ENCODE results near the gene INIP. TPM values are rescaled to one million over a fixed set of nuclear protein-coding genes. Genes with fewer than 3 reads are reported as not detected.

Gene INIP
- total and polyA plus RNA-seq, 2 experiments from 2014 or later, result 18.5 to 33.4 TPM

DNA sequence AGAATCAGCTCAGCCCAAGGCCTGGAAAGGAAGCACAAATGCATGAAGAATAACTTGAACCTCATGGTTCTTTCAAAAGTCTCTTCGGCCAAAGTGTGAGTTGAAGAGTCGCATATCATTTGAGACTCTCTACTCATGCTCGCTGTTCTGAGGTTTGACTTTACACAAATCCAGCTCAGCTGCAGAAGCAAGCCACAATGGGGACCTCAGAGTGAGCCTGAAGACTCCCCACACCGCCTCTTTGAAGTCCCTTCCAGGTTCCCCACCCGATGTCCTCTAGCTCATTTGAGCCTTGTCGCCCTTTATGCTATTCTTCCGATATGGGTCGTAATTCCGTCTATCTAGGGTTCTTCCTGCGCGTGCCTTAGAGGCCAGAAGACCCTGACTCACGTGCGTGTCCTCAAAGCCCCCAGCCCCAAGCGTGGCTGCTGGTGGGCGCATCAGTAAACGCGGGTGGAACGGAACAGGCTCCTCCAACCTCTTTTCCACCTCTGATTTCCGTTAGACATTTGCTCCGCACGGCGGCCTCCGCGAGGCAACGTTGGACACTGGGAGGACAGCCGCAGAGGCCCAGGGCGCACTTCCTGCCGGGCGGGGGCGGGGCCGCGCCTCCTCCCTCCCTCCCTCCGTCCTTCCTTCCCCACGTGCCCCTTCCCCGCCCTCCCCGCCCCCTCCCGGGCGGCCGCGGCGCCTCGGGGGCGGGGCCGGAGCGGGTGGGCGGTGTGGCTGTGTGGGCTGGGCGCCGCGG, 32.3 kb upstream of the INIP start, which contains the start of gene SNX30:
Gene SNX30 (plus strand): TSS at position 745 of the 748 bp plus-strand sequence. CDS start 242 bp downstream, outside the sequence.
- H4K20me1 ChIP-seq (ENCODE audit: insufficient read depth), result no peaks in the 10 kb centered on the region
- no peaks in the 10 kb centered on the region for H3K27me3 ChIP-seq (replicated peaks; ENCODE audit: insufficient read depth)
- peak within 1 kb of the TSS; percentile 89 for H3K4me2 ChIP-seq (ENCODE audit: unreplicated experiment)
- in situ Hi-C loops (cut with MboI), result no loop called here
- H3F3A ChIP-seq (ENCODE audit: insufficient read depth), result peaks cover 41% of the 10 kb centered on the region
- H3K36me3 ChIP-seq (ENCODE audit: low read depth), result no peaks in the 10 kb centered on the region
- no peaks in the 10 kb centered on the region for H3K9me2 ChIP-seq (ENCODE audit: insufficient read depth)
- peaks cover 28% of the 10 kb centered on the region for H3K79me2 ChIP-seq (ENCODE audit: insufficient read depth)
- 3 to 5% methylated on average over 25 to 49 of the region's 49 CpGs for WGBS, 2 experiments (ENCODE audit: low coverage in 1 of 2, low lambda C conversion rate in 2 of 2, missing lambda C conversion rate in 2 of 2)
- TF ChIP-seq EZH2 (IDR thresholded peaks at IDR 0.05; ENCODE audit: insufficient read depth, poor library complexity, severe bottlenecking) (no peak), EZH2phosphoT487 (IDR thresholded peaks at IDR 0.05; ENCODE audit: insufficient read depth, low read depth) (no peak)
- DNase-seq, result peak; percentile 93
- peak within 1 kb of the TSS; percentile 84 for H3K9ac ChIP-seq
- H2AFZ ChIP-seq, result peak within 1 kb of the TSS; percentile 93
- H3K27ac ChIP-seq, result peak within 1 kb of the TSS; percentile 84
- H3K4me1 ChIP-seq (ENCODE audit: insufficient read depth), result peaks cover 33% of the 10 kb centered on the region
- H3K4me3 ChIP-seq, result peak within 1 kb of the TSS; percentile 86
- H3K9me3 ChIP-seq (ENCODE audit: low read depth), result no peaks in the 10 kb centered on the region

DNA sequence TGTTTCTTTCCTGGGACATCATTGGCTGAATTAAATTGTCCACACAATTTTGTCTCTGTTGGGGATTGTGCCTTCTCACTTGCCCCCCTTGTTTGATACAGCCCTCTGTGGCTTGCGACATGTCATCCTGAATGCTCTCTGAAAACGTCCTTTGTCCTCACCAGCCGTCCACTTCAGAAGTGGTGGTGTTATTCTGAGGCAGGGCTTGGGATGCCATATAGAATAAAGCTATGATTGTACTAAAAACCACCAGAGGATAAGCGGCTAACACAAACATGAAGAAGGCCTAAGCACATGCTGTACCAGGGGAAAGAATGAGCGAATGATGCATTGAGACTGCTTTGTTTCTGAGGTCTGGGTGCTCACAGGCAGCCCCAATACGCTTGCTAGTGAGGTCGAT, 29.2 kb upstream of the INIP start:
- Histone ChIP-seq H4K20me1 (ENCODE audit: insufficient read depth) (no peaks in the 10 kb centered on the region), H3K36me3 (ENCODE audit: low read depth) (no peaks in the 10 kb centered on the region), H3K79me2 (ENCODE audit: insufficient read depth) (peaks cover 12% of the 10 kb centered on the region), H3K9ac (no peak overlapping the region), H2AFZ (no peak overlapping the region), H3K4me2 (ENCODE audit: unreplicated experiment) (no peak overlapping the region), H3K27ac (no peak overlapping the region), H3K9me3 (ENCODE audit: low read depth) (no peaks in the 10 kb centered on the region), H3K27me3 (replicated peaks; ENCODE audit: insufficient read depth) (no peaks in the 10 kb centered on the region), H3K4me3 (no peak overlapping the region), H3K4me1 (ENCODE audit: insufficient read depth) (peaks cover 3% of the 10 kb centered on the region), H3F3A (ENCODE audit: insufficient read depth) (peaks cover 11% of the 10 kb centered on the region), H3K9me2 (ENCODE audit: insufficient read depth) (no peaks in the 10 kb centered on the region)
- no peak for DNase-seq
- in situ Hi-C loops (cut with MboI), result no loop called here
- TF ChIP-seq EZH2 (IDR thresholded peaks at IDR 0.05; ENCODE audit: insufficient read depth, poor library complexity, severe bottlenecking), result no peak
- TF ChIP-seq EZH2phosphoT487 (IDR thresholded peaks at IDR 0.05; ENCODE audit: insufficient read depth, low read depth), result no peak
- 80 to 84% methylated on average over 7 of the region's 7 CpGs for WGBS, 2 experiments (ENCODE audit: low coverage in 1 of 2, low lambda C conversion rate in 2 of 2, missing lambda C conversion rate in 2 of 2)

DNA sequence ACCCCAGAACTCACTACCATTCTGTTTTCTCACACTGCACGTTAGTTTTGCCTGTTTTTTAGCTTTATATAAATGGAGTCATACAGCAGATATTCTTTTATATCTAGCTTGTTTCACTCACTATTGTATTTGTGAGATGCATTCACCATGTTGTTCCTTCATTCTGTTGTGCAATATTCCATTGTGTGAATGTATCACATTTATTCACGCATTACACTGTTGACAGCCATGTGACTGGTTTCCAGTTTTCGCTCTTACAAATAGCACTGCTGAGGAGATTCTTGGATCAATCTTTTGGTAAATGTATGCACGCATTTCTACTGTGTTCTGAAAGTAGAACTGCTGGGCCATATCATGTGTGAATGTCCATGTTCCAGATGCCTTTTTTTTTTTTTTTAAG, 26.3 kb upstream of the INIP start:
- no peak overlapping the region for H3K4me3 ChIP-seq
- H3F3A ChIP-seq (ENCODE audit: insufficient read depth), result 0 out of 2 replicates have a peak, but pooled peaks cover 2% of the 10 kb centered on the region
- H3K9me3 ChIP-seq (ENCODE audit: low read depth), result no peaks in the 10 kb centered on the region
- no peaks in the 10 kb centered on the region for H4K20me1 ChIP-seq (ENCODE audit: insufficient read depth)
- H3K9me2 ChIP-seq (ENCODE audit: insufficient read depth), result no peaks in the 10 kb centered on the region
- no peak overlapping the region for H3K9ac ChIP-seq
- in situ Hi-C loops (cut with MboI), result no loop called here
- H3K27ac ChIP-seq, result no peak overlapping the region
- WGBS, 2 experiments (ENCODE audit: low coverage in 1 of 2, low lambda C conversion rate in 2 of 2, missing lambda C conversion rate in 2 of 2), result 65 to 70% methylated on average over 4 of the region's 4 CpGs
- no peak overlapping the region for H3K4me2 ChIP-seq (ENCODE audit: unreplicated experiment)
- TF ChIP-seq EZH2phosphoT487 (IDR thresholded peaks at IDR 0.05; ENCODE audit: insufficient read depth, low read depth) (no peak), EZH2 (IDR thresholded peaks at IDR 0.05; ENCODE audit: insufficient read depth, poor library complexity, severe bottlenecking) (no peak)
- H3K36me3 ChIP-seq (ENCODE audit: low read depth), result no peaks in the 10 kb centered on the region
- no peaks in the 10 kb centered on the region for H3K79me2 ChIP-seq (ENCODE audit: insufficient read depth)
- DNase-seq, result no peak
- H3K27me3 ChIP-seq (replicated peaks; ENCODE audit: insufficient read depth), result no peaks in the 10 kb centered on the region
- no peaks in the 10 kb centered on the region for H3K4me1 ChIP-seq (ENCODE audit: insufficient read depth)
- H2AFZ ChIP-seq, result no peak overlapping the region

DNA sequence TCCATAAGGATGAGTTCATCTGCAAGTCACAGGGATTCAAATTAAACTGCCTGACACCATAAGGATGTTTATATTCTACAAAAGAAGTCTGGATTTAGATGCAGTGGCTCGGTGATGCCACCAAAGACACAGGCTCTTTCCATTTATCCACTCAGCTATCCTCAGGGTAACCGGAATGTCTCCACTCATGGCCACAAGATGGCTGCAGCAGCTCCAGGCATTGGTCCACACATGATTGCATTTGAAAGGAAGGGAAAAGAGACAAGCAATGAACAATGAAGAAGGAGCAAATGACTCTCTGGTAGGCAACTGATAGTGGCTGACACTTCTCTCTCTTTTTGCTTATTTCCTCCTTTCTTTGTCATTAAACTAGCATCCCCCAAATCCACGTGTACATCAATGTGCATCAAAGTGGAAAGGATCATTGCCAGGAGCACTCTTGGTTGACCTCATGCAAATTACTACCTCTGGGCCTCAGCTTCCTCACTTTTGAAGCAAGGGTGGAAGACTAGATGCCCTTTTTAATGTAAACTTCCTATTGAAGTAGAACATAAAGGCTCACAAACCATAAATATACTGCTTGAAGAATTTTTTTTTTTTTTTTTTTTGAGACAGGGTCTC, 25.4 kb upstream of the INIP start:
- no peak for TF ChIP-seq EZH2phosphoT487 (IDR thresholded peaks at IDR 0.05; ENCODE audit: insufficient read depth, low read depth)
- H3K4me3 ChIP-seq, result no peak overlapping the region
- H3K4me1 ChIP-seq (ENCODE audit: insufficient read depth), result no peaks in the 10 kb centered on the region
- WGBS, 2 experiments (ENCODE audit: low coverage in 1 of 2, low lambda C conversion rate in 2 of 2, missing lambda C conversion rate in 2 of 2), result 73 to 81% methylated on average over 3 of the region's 3 CpGs
- H2AFZ ChIP-seq, result no peak overlapping the region
- no peaks in the 10 kb centered on the region for H3F3A ChIP-seq (ENCODE audit: insufficient read depth)
- H3K36me3 ChIP-seq (ENCODE audit: low read depth), result no peaks in the 10 kb centered on the region
- in situ Hi-C loops (cut with MboI), result no loop called here
- H3K27ac ChIP-seq, result no peak overlapping the region
- H3K9me2 ChIP-seq (ENCODE audit: insufficient read depth), result no peaks in the 10 kb centered on the region
- no peaks in the 10 kb centered on the region for H3K79me2 ChIP-seq (ENCODE audit: insufficient read depth)
- no peaks in the 10 kb centered on the region for H4K20me1 ChIP-seq (ENCODE audit: insufficient read depth)
- no peaks in the 10 kb centered on the region for H3K9me3 ChIP-seq (ENCODE audit: low read depth)
- no peak overlapping the region for H3K9ac ChIP-seq
- peak; percentile 24 for DNase-seq
- H3K27me3 ChIP-seq (replicated peaks; ENCODE audit: insufficient read depth), result no peaks in the 10 kb centered on the region
- no peak overlapping the region for H3K4me2 ChIP-seq (ENCODE audit: unreplicated experiment)

Data from GM23248 (cell line).